Measurements from ENCODE around the gene ARMC5.
A peak's percentile ranks its signal among the peaks of the same experiment; 100 is the strongest.

The ARMC5 gene

DNA sequence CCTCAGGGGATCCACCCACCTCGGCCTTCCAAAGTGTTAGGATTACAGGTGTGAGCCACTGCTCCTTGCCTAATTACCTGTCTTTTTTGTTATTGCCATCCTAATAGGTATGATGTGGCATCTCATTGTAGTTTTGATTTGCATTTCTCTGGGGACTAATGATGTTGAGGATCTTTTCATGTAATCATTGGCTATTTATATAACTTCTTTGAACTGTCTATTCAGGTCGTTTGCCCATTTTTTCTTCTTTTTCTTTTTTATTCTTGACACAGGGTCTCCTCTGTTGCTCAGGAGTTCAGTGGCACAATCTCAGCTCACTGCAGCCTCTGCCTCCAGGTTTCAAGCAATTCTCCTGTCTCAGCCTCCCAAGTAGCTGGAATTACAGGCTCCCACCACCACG is 11.3 kb downstream of the ARMC5 start:
- peaks cover 19% of the 10 kb centered on the region for H3K36me3 ChIP-seq (ENCODE audit: control insufficient read depth, insufficient read depth, low read length)
- H3K27ac ChIP-seq (ENCODE audit: low read depth, low read length) = peak overlapping the region; percentile 98
- H3K4me1 ChIP-seq (ENCODE audit: control insufficient read depth, insufficient read depth, low read length) = peaks cover 21% of the 10 kb centered on the region
- no peak overlapping the region for H3K4me3 ChIP-seq (ENCODE audit: low read length)
- H3K27me3 ChIP-seq (ENCODE audit: control insufficient read depth, insufficient read depth, low read length) = no peaks in the 10 kb centered on the region
- peak overlapping the region; percentile 81 for H3K9ac ChIP-seq (ENCODE audit: low read length)

DNA sequence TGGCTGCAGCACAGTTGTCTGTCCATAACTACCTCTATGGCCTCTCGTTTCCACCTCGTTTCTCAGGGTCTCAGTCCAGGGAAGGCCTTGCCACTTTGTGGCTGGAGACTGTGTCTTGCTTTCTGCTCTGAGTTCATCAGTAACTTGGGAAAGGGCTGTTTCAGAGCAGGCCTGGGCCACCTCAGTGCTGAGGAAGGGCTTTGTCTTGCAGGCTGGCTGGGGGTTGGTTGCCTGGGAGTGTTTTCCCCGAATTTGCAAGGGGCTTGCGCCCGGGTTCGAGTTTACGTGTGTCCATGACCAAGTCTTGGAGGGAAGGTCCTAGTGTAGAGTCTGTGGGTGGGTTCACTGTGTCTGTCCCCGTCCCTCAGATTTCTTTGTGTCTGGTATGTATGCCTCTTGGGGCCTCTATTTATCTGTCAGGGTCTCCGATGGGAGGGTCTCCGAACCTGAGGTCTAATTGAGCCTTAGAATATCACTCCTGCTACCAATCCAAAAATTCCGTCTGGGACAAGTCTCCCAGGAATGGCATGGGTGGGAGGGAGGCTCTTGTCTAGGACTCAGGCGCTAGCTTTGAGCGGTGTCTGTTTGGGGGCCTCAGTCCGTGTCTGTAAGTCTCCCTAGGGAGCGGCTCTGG is 12.1 kb downstream of the ARMC5 start:
- H3K9ac ChIP-seq (ENCODE audit: low read length) = peak overlapping the region; percentile 81
- peaks cover 26% of the 10 kb centered on the region for H3K4me1 ChIP-seq (ENCODE audit: control insufficient read depth, insufficient read depth, low read length)
- H3K36me3 ChIP-seq (ENCODE audit: control insufficient read depth, insufficient read depth, low read length) = peaks cover 16% of the 10 kb centered on the region
- H3K27ac ChIP-seq (ENCODE audit: low read depth, low read length) = peak overlapping the region; percentile 98
- peak overlapping the region; percentile 63 for H3K4me3 ChIP-seq (ENCODE audit: low read length)
- H3K27me3 ChIP-seq (ENCODE audit: control insufficient read depth, insufficient read depth, low read length) = no peaks in the 10 kb centered on the region

GRCh38 chr16:31471875-31472708 is 12.8 kb downstream of the ARMC5 start, which contains the start of gene TGFB1I1:
Gene TGFB1I1 (plus strand): TSS chr16:31472152. CDS start chr16:31472189, 37 bp downstream.
- peaks cover 13% of the 10 kb centered on the region for H3K36me3 ChIP-seq (ENCODE audit: control insufficient read depth, insufficient read depth, low read length)
- peaks cover 28% of the 10 kb centered on the region for H3K4me1 ChIP-seq (ENCODE audit: control insufficient read depth, insufficient read depth, low read length)
- peak within 1 kb of the TSS; percentile 96 for H3K9ac ChIP-seq (ENCODE audit: low read length)

DNA sequence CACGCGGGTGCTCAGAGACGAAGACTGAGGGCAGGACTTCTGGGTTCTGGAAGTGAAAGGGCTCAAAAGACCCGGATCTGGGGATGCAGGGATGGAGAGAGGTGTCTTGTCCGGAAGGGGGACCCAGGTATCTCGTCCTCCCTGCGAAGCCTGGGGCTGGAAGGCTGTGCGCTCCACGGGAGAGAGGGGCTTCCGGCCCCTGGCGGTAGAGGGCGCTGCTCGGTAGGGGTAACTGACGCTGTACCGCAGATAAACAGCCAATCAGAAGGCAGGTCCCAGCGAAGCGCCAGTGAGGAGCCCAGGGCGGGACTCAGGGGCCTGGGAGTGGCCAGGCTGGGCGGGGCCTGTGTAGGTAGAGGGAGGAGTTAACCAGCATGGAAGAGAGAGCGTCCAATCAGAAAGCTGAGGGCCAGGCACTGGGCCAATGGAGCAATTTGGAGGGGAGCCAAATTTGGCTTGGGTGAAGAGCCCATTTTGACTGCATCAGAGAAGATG is 13.5 kb downstream of the ARMC5 start:
- peak overlapping the region; percentile 98 for H3K27ac ChIP-seq (ENCODE audit: low read depth, low read length)
- H3K4me3 ChIP-seq (ENCODE audit: low read length) = peak overlapping the region; percentile 85
- peaks cover 13% of the 10 kb centered on the region for H3K36me3 ChIP-seq (ENCODE audit: control insufficient read depth, insufficient read depth, low read length)
- H3K9ac ChIP-seq (ENCODE audit: low read length) = peak overlapping the region; percentile 96
- H3K27me3 ChIP-seq (ENCODE audit: control insufficient read depth, insufficient read depth, low read length) = no peaks in the 10 kb centered on the region
- H3K4me1 ChIP-seq (ENCODE audit: control insufficient read depth, insufficient read depth, low read length) = peaks cover 28% of the 10 kb centered on the region

More at GRCh38 chr16:31471875-31472708, 12.8 kb downstream of the ARMC5 start, which contains the start of gene TGFB1I1:
- peak within 1 kb of the TSS; percentile 85 for H3K4me3 ChIP-seq (ENCODE audit: low read length)
- no peaks in the 10 kb centered on the region for H3K27me3 ChIP-seq (ENCODE audit: control insufficient read depth, insufficient read depth, low read length)
- peak within 1 kb of the TSS; percentile 98 for H3K27ac ChIP-seq (ENCODE audit: low read depth, low read length)

- Histone ChIP-seq H3K27me3 (ENCODE audit: control insufficient read depth, insufficient read depth, low read length) (no peaks in the 10 kb centered on the region), H3K9ac (ENCODE audit: low read length) (peak overlapping the region; percentile 14), H3K36me3 (ENCODE audit: control insufficient read depth, insufficient read depth, low read length) (peaks cover 13% of the 10 kb centered on the region), H3K4me3 (ENCODE audit: low read length) (peak overlapping the region; percentile 48), H3K4me1 (ENCODE audit: control insufficient read depth, insufficient read depth, low read length) (peaks cover 28% of the 10 kb centered on the region), H3K27ac (ENCODE audit: low read depth, low read length) (peak overlapping the region; percentile 70)
Observed at GRCh38 chr16:31473264-31473984, 14.1 kb downstream of the ARMC5 start.

- Histone ChIP-seq H3K27ac (ENCODE audit: low read depth, low read length) (no peak overlapping the region), H3K36me3 (ENCODE audit: control insufficient read depth, insufficient read depth, low read length) (peaks cover 13% of the 10 kb centered on the region), H3K9ac (ENCODE audit: low read length) (no peak overlapping the region), H3K4me3 (ENCODE audit: low read length) (peak overlapping the region; percentile 48), H3K27me3 (ENCODE audit: control insufficient read depth, insufficient read depth, low read length) (no peaks in the 10 kb centered on the region), H3K4me1 (ENCODE audit: control insufficient read depth, insufficient read depth, low read length) (peaks cover 28% of the 10 kb centered on the region)
Observed at GRCh38 chr16:31474173-31474714, 14.9 kb downstream of the ARMC5 start.

GRCh38 chr16:31474773-31475738 is 15.8 kb downstream of the ARMC5 start:
- H3K27ac ChIP-seq (ENCODE audit: low read depth, low read length) = peak overlapping the region; percentile 63
- H3K4me3 ChIP-seq (ENCODE audit: low read length) = no peak overlapping the region
- no peak overlapping the region for H3K9ac ChIP-seq (ENCODE audit: low read length)
- peaks cover 13% of the 10 kb centered on the region for H3K36me3 ChIP-seq (ENCODE audit: control insufficient read depth, insufficient read depth, low read length)
- peaks cover 28% of the 10 kb centered on the region for H3K4me1 ChIP-seq (ENCODE audit: control insufficient read depth, insufficient read depth, low read length)
- H3K27me3 ChIP-seq (ENCODE audit: control insufficient read depth, insufficient read depth, low read length) = no peaks in the 10 kb centered on the region

DNA sequence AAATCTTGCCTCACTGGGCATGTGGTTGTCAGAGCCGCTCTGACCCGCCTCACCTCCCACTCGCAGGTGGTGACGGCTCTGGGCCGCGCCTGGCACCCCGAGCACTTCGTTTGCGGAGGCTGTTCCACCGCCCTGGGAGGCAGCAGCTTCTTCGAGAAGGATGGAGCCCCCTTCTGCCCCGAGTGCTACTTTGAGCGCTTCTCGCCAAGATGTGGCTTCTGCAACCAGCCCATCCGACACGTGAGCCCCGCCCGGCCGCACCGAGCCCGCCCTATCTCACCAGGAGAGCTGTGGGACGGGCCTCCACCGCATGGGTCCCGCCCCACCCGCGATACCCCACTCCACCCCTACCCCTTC is 16.6 kb downstream of the ARMC5 start:
- no peak overlapping the region for H3K9ac ChIP-seq (ENCODE audit: low read length)
- peaks cover 24% of the 10 kb centered on the region for H3K4me1 ChIP-seq (ENCODE audit: control insufficient read depth, insufficient read depth, low read length)
- peak overlapping the region; percentile 63 for H3K27ac ChIP-seq (ENCODE audit: low read depth, low read length)
- H3K27me3 ChIP-seq (ENCODE audit: control insufficient read depth, insufficient read depth, low read length) = no peaks in the 10 kb centered on the region
- no peak overlapping the region for H3K4me3 ChIP-seq (ENCODE audit: low read length)
- H3K36me3 ChIP-seq (ENCODE audit: control insufficient read depth, insufficient read depth, low read length) = peaks cover 13% of the 10 kb centered on the region

DNA sequence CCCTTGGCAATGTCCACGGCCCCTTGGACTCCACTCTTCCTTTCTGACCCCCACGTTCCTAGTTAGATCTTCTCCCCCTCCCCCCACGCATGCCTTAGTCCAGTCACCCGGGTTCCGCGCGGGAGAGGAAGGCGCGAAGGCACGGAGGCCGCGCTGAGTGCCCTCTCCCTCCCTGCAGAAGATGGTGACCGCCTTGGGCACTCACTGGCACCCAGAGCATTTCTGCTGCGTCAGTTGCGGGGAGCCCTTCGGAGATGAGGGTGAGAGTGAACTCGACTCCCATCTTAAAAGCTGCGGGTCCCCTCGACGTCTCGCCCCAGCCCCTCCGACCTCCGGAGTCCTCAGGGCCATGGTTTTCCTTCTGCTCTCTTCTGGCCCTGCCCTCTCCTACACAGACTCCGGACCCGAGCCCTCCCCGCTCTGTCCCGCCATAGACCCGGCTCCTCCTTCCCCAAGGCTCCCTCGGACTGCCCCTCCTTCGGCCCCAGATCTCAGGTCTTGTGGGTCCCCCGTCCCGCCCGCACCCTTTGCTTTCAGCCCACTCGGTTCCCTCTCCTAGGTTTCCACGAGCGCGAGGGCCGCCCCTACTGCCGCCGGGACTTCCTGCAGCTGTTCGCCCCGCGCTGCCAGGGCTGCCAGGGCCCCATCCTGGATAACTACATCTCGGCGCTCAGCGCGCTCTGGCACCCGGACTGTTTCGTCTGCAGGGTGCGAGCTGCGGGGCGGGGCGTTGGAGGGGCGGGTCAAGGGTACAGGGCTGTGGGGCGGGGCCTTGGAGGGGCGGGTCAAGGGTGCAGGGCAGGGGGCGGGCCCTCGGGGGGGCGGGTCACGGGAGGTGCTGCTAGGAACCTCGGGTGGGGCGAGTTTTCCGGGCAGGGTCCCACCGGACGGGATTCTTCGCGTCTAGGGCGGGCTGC is 17.3 kb downstream of the ARMC5 start:
- peaks cover 13% of the 10 kb centered on the region for H3K36me3 ChIP-seq (ENCODE audit: control insufficient read depth, insufficient read depth, low read length)
- no peak overlapping the region for H3K9ac ChIP-seq (ENCODE audit: low read length)
- no peaks in the 10 kb centered on the region for H3K27me3 ChIP-seq (ENCODE audit: control insufficient read depth, insufficient read depth, low read length)
- peak overlapping the region; percentile 59 for H3K4me3 ChIP-seq (ENCODE audit: low read length)
- peak overlapping the region; percentile 63 for H3K27ac ChIP-seq (ENCODE audit: low read depth, low read length)
- H3K4me1 ChIP-seq (ENCODE audit: control insufficient read depth, insufficient read depth, low read length) = peaks cover 18% of the 10 kb centered on the region

GRCh38 chr16:31477220-31478216 is 18.2 kb downstream of the ARMC5 start:
- Histone ChIP-seq H3K27ac (ENCODE audit: low read depth, low read length) (peak overlapping the region; percentile 63), H3K4me3 (ENCODE audit: low read length) (peak overlapping the region; percentile 55), H3K4me1 (ENCODE audit: control insufficient read depth, insufficient read depth, low read length) (peaks cover 18% of the 10 kb centered on the region), H3K27me3 (ENCODE audit: control insufficient read depth, insufficient read depth, low read length) (no peaks in the 10 kb centered on the region), H3K9ac (ENCODE audit: low read length) (no peak overlapping the region), H3K36me3 (ENCODE audit: control insufficient read depth, insufficient read depth, low read length) (peaks cover 13% of the 10 kb centered on the region)
